Astrocyte of the spinal cord (primary cell): Measurements from ENCODE around the gene ILDR2.

Source experiments
- DNase-seq: peaks from one replicate; pipeline ENCODE4 v3.0.0; 2011; ENCODE audit warnings: low read depth, low spot score
- H3K4me3 ChIP-seq: 2 replicates; pipeline ENCODE4 v1.5.1; 2011; ENCODE audit warnings: low read depth, mild to moderate bottlenecking, low read length, moderate library complexity
- CTCF ChIP-seq: IDR thresholded peaks from 2 replicates; pipeline ENCODE4 v1.5.1; 2012; ENCODE audit warnings: low read depth, mild to moderate bottlenecking, low read length, inconsistent platforms
- in situ Hi-C: cut with HindIII; loops from 2 replicates; pipeline ENCODE4 v1.10.0; 2017; ENCODE audit warnings: low sequenced_read_pairs

Gene ILDR2

GRCh38 chr1:166910396-166910994 lies 64.8 kb downstream of the ILDR2 start:
- DNase-seq, result peak; percentile 91
- TF ChIP-seq CTCF, result peak; percentile 76

GRCh38 chr1:166908942-166909341 lies 66.4 kb downstream of the ILDR2 start:
- in situ Hi-C loops, result no loop called here
- DNase-seq, result peak; percentile 19
- no peak overlapping the region for H3K4me3 ChIP-seq
- TF ChIP-seq CTCF, result no peak

More at GRCh38 chr1:166910396-166910994, 64.8 kb downstream of the ILDR2 start:
- no peak overlapping the region for H3K4me3 ChIP-seq
- in situ Hi-C loops, result no loop called here

- no peak for DNase-seq
- no peak for TF ChIP-seq CTCF
- H3K4me3 ChIP-seq, result no peak overlapping the region
- in situ Hi-C loops, result no loop called here
These were observed 67.6 kb downstream of the ILDR2 start for GRCh38 chr1:166907763-166908162.

- no peak overlapping the region for H3K4me3 ChIP-seq
- no peak for TF ChIP-seq CTCF
- no peak for DNase-seq
- in situ Hi-C loops, result no loop called here
These were observed 68.3 kb downstream of the ILDR2 start for GRCh38 chr1:166907051-166907450.

GRCh38 chr1:166906647-166907046 lies 68.7 kb downstream of the ILDR2 start:
- DNase-seq, result no peak
- in situ Hi-C loops, result no loop called here
- TF ChIP-seq CTCF, result no peak

GRCh38 chr1:166905900-166906299 lies 69.4 kb downstream of the ILDR2 start:
- TF ChIP-seq CTCF, result no peak
- DNase-seq, result peak; percentile 95
- in situ Hi-C loops, result no loop called here
- no peak overlapping the region for H3K4me3 ChIP-seq

More at GRCh38 chr1:166906647-166907046, 68.7 kb downstream of the ILDR2 start:
- no peak overlapping the region for H3K4me3 ChIP-seq
